HG03558 (cell line): ENCODE data around the gene ZNF8.
"Not testable (repeated sequence)": the region's sequence is repeated elsewhere in the genome, so short reads cannot be mapped to it uniquely, and the experiment has no call there.

ENCODE experiments used
- ATAC-seq: cut with Tn5 transposase; IDR thresholded peaks from one replicate; pipeline ENCODE4 v1.9.1; 2021; ENCODE audit warnings: moderate number of reproducible peaks; ENCODE audit not compliant: unreplicated experiment; ENCODE audit errors: extremely low read depth

ZNF8 gene

DNA sequence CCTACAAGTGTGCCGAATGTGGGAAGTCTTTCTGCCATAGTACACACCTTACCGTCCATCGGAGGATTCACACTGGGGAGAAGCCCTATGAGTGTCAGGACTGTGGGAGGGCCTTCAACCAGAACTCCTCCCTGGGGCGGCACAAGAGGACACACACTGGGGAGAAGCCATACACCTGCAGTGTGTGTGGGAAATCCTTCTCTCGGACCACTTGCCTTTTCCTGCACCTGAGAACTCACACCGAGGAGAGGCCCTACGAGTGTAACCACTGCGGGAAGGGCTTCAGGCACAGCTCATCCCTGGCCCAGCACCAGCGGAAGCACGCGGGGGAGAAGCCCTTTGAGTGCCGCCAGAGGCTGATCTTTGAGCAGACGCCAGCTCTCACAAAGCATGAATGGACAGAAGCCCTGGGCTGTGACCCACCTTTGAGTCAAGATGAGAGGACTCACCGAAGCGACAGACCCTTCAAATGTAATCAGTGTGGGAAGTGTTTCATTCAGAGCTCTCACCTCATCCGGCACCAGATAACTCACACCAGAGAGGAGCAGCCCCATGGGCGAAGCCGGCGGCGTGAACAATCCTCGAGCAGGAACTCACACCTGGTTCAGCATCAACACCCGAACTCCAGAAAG is 16.1 kb downstream of the ZNF8 start:
- ATAC-seq = no peak

DNA sequence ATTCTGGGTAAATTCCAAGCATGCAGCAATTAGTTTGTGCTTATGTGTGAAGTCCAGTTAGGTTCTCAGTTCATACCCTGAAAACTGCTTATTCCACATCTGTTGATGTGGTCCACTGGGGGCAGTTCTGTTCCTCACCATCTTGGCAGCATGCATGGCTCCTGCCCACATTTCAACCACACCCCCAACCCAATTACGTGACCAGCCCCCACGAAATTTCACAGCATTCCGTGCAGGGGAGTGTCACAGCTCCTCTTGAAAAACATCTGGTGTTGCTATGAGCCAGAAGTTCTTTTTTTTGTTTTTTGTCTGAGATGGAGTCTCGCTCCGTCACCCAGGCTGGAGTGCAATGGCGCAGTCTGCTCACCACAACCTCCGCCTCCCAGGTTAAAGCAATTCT is 17.3 kb downstream of the ZNF8 start:
- ATAC-seq = no peak

DNA sequence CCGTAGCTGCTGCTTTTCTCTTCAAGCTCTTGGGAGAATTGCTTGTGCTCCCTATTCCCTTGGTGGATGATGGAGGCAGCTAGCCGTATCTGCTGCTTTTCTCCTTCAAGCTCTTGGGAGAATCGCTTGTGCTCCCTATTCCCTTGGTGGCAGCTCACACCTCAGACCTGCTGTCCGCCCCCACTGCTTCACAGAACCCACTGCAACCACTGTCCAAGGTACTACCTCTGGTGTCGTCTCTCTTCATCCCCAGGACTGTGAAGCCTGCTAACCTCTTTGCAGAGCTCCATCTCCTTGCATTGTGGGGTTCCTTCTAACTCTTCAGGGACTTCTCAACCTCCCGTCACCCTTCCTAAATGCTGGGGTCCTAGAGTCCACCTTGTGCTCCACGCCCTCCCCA is 21.9 kb downstream of the ZNF8 start:
- no peak for ATAC-seq

DNA sequence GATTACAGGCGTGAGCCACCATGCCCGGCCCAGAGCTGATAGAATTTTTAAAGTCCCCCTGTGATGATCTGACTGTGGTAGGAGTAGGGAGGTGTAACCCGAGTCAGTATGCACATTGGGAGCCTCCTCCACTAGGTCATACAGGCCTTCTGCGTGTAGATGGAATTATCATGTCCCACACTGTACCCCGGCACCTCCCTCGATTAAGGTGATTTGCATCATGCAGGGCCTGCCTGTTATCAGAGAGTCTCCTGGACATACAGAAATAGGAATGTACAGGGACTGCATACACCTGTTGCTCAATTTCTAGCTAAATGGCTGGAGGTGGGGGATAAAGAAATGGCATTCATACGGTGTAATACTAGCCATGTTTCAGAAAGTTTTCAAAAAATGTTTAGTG is 25.5 kb downstream of the ZNF8 start:
- ATAC-seq = no peak

DNA sequence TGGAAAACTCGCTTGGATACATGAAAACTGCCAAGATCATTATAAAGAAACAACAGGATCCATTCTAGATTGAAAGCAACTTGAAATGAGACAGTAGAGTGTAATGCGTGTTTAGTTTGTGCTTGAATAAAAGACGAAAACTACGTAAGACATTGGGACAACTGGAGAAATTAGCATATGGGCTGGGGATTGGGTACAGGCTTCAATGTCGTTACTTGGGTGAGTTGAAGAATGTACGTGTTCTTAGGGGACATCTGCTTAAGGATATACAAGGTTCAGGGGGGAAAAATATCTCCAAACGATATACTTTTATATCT is 26.0 kb downstream of the ZNF8 start:
- ATAC-seq = no peak

DNA sequence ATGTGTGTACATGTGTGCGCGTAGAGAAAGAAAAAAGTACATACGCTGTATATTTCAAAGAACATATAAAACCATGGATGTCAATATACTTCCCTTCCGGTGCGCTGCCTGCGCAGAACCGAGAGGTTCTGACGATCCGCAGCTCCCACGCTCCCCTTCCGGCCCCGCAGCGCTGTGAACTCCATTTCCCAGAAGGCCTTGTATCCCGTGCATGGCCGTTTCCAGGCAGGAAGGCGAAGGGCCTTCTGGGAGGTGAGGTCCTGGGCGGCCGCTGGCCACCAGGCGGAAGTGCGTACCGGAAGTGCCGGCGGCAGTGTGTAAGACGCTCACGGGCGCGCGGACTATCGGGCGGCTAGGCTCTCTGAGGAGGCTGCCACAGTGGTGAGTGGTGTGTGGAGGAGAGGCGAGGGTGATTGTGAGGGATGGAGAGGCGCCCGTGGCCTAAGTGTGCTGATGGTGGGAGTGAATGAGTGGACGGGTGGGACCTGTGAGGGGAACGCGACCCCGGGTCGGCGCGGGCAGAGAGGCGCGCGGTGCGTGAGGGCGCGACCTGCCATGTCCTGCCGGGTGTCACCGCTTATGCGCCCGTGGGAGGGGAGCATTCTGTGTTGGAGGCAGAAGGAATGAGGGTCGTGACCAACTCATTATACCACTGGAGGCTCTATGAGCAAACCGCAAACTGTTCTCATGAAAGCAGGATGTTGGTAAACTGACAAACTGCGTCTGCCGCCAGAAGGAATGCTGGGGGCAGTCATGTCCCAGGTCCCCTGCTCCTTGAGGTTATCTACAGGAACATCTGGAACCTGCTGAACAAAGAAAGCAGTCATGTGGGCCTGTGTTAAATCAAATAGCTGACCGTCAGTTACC is 26.5 kb downstream of the ZNF8 start, which contains the start of gene ERVK3-1:
Gene ERVK3-1 (plus strand): TSS at position 313 of the 867 bp plus-strand sequence. CDS start 6,792 bp downstream, outside the sequence.
- ATAC-seq = peak; percentile 90

DNA sequence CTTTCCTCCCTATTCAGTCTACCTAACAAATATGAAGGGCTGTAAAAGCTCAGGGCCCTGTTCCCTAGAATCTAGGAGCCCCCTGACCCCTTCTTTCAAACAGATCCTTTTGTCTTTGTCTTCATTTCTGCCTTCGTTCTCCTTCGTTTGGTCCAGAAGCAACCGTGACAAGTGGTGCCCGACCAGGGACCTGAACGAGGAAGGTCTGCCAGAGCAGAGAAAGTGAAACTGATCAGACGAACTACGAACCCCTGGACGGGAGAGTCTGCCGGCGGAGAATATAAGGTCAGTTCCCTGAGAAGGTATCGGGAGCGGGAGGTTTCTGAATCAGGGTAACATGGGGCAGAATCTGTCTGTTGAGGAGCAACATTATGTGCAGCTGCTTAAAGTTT is 27.2 kb downstream of the ZNF8 start:
- ATAC-seq = no peak

DNA sequence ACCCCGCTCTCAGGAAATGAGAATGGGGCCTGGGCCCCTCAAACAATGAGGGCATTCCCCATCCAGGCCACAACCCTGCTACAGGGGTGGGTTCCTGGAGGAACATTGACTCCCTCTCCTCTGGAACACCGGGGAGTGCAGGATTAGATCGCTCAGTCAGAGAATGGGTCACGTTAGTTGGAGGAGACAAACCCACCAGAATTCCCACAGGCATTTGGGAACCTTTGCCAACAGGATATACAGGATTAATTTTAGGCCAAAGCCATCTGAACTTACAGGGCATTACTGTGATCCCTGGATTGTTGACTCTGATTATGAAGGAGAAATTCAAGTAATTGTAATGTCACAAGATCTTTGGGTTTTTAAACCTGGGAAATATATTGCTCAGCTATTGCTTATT is 29.0 kb downstream of the ZNF8 start:
- ATAC-seq = no peak

DNA sequence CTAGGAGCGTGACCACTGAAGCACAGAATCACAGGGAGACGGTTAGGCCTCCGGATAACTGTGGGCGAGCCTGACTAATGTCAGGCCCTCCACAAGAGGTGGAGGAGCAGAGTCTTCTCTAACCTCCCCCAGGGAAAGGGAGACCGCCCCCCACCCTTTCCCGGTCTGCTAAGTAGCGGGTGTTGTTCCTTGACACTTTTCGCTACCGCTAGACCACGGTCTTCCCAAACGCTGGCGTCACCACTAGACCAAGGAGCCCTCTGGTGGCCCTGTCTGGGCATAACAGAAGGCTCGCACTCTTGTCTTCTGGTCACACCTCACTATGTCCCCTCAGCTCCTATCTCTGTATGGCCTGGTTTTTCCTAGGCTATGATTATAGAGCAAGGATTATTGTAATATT is 31.9 kb downstream of the ZNF8 start:
- ATAC-seq = not testable (repeated sequence)

DNA sequence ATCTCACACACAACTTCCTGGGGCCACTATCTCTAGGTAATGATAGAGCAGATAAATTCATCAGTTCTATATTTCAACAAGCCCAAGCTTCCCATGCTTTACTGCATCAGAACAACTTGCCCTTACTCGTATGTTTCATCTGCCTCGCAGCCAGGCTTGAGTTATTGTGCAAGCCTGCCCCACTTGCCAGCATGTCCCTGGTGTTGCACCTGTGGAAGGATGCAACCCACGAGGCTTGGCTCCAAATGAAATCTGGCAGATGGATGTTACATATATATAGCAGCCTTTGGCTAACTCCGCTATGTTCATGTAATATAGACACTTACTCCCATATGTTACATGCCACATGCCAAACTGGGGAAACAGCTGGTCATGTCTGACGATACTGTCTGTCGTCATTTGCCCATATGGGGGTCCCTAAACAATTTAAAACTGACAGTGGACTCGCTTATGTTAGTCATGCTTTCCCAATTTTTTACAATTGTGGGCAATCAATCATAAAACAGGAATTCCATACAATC is 32.6 kb downstream of the ZNF8 start:
- ATAC-seq = no peak

DNA sequence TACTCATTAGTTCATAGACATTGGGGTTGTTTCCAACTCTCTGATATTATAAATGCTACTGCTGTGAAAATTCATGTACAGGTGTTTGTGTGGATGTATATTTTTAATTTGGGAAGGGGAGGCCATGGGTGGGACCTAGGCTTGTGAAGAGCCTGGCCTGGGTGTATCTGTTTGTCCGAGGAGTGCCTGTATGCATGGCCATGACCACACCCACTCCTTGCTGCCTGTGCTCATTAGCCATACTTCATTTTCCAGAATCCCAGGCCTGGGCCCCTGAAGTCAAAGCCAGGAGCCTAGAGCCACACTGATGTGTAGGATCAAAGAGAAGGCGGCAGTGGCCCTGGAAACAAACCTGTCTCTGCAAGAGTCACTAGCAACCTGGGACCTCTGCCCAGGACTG is 36.8 kb downstream of the ZNF8 start:
- no peak for ATAC-seq

DNA sequence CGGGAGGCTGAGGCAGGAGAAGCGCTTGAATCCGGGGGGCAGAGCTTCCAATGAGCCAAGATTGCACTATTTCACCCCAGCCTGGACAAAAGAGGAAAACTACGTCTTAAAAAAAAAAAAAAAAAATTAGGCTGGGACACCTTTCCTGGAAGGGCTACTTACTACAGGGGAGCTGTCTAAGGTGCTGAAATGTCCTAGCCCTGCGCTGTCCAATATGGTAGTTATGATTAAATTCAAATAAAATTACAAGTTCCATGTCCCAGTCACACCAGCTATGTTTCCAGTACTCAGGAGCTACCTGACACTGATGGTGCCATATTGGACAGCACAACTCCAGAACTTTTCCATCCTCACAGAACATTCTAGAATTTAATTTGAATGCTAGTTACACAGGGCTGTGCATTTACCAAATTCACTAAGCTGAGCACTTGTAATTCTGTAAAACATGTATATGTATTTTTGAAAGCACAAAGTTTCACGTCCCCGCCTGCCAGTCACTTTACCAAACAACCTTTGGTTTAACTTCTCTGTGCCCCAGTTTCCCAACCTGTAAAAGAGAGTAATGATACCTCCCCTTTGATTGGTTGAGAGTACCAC is 38.8 kb downstream of the ZNF8 start:
- ATAC-seq = no peak

DNA sequence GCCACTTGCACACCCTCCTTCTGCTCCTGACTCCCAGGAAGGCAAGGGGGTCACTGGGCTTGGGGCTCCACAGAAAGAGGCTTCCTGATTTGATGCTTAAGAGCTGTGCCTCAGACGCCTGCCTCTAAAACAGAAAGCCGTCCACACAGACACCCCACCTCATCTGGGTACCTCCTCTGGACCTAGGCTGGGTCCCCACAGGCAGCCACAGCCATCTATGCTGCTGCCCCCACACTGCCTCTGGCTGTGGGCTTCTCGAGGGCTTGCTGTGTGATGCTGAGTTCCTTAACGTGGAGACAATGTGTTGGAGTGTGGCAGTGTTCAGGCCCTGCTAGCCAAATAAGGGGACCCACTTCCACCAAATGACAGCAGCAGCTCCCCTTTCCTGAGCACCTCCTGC is 39.5 kb downstream of the ZNF8 start:
- ATAC-seq = no peak

DNA sequence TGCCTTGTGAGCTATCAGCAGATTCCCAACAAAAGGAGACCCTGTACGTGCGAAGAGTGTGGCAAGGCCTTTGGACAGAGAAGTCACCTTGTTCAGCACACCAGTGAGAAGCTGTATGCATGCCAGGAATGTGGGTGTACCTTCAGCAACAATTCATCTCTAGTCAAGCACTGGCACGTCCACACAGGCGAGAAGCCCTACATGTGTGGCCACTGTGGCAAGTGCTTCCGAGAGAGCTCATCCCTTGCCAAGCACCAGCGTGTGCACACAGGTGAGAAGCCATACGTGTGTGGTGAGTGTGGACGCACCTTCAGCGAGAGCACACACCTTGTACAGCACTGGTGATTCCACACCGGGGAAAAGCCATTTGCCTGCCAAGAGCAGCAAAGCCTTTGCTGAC is 40.5 kb downstream of the ZNF8 start:
- ATAC-seq = no peak

DNA sequence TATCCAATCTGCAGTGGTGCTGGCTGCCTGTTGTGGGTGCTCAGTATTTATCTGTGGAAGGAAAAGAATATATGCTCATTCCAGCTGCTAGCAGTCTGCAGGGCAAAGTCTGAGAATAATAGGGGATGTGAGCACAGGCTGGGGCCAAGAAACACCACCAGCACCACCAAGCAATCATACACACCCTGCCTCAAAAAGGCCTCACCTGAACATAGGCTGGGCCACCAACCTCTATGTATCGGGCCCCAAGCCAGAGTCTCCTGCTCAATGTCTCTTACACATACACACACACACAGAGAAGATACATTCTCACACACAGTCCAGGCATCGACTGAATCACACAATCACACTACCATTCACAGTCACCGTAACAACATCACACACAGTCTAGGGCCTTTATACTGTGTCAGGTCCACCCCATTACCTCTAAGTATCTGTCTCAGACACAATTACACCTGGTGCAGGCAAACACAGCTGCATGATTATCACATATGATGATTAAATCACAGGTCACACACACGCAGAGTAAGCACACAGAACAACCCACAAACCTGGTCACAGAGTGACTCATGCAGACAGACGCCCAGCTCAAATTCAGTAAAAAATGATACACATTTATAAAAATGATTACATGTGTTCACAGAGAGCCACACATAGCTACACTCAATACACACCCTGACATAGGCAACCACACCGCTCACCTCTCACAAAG is 46.7 kb downstream of the ZNF8 start:
- no peak for ATAC-seq

DNA sequence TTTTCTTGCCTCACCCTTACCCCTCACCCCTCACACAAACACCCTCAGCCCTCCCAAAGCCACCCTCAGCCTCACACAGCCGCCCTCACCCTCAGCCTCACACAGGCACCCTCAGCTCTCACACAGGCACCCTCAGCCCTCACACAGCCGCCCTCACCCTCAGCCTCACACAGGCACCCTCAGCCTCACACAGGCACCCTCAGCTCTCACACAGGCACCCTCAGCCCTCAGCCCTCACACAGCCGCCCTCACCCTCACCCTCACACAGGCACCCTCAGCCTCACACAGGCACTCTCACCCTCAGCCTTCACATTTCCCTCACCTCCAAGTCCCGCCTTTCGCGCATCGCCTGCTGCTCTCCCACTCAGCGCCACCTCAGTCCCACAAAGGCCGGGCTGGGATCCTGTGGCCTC is 47.8 kb downstream of the ZNF8 start:
- ATAC-seq = no peak

DNA sequence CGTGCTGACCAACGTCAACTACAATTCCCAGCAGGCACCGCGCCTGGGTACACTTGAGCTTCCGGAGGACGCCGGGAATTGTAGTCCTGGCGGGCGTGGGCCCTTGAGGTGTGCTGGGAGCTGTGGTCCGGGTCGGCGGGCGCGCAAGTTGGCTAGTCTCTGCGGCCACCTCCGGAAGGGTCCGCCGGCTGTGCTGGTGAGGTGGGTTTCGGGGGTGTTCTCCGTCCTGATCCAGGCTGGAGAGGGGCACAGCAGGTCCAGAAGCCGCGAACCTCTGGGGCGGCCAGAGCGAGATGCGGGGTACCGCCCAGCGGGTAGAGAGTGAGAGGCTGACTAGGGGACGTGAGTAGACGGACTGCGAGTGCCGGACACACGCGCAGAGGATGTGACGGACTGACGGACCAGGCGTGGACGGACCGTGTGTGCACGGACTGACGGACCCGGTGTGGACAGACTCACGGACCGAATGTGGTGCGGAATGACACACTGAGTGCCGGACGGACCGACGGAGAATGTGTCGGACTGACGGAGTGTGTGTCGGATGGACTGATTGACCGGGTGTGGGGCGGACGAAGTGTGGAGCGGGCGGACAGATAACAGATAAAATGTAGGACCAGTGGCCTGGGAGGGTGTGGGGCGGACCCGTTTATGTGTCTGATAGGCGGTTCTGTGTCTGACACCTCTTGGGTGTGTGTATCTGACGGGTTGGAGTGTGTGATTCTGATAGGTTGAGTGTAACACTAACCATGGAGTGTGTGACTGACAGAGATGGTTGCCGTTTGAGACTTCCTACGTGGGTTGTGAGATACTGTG is 48.4 kb downstream of the ZNF8 start, which contains the start of gene ZSCAN22:
Gene ZSCAN22 (plus strand): TSS at position 81 of the 813 bp plus-strand sequence. CDS start 7,809 bp downstream, outside the sequence.
- peak; percentile 79 for ATAC-seq

DNA sequence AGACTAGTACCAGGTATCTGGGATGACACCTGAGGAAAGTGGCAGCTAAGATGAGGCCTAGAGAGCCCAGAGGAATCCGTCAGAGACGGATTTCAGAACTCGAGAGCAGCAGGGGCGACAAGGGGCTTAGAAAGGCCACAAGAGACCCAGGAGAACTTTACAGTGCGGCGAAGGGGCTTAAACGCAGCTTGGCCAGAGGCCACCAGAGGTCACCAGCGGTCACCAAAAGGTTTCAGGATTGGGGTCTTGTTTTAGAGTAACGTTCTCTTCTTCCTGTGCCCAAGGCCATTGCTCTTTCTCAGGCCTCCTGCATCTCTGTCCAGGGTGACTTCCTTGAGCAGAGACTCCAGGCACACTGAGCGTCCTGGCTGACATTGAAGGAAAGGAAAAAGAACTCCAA is 50.2 kb downstream of the ZNF8 start:
- no peak for ATAC-seq

DNA sequence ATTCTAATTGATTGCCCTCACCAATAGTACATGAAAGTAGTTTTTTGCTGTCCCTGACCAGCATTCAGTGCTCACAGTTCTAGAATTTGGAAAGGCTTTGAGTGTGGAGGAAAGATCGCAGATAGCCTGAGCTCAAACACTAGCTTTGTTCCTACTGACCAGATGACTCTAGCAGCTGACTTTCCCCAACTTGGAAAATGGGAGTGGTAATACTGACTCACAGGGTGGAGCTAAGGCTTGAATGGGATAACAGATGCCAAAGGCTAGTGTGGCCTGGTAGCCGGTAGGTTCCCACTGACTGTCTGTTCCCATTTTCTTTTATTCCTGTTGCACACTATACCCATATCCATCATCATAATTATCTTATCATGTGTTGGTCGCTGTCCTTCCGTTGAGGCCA is 51.7 kb downstream of the ZNF8 start:
- ATAC-seq = no peak

DNA sequence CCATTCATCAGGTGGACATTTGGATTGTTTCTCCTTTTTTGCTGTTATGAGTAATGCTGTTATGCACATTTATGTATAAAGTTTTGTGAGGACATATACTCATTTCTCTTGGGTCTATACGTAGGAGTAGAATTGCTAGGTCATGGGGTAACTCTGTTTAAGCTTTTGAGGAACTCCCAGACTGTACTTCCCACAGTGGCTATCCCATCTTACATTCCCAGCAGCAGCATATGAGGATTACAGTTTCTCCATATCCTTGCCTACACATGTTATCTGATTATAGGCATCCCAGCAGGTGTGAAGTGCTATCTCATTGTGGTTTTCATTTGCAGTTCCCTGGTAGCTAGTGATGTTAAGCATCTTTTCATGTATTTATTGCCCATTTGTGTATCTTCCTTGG is 53.9 kb downstream of the ZNF8 start:
- ATAC-seq = no peak
